SK-N-SH treated with all-trans-retinoic acid at 6 μM for 48 hours (cell line): Measurements from ENCODE around the gene ZNF175.

ENCODE experiments used
- ATAC-seq: fragments of 200-7000 bp; cut with Tn5 transposase; 3 replicates; pipeline ENCODE4 v1.9.1; 2020; ENCODE audit warnings: mild to moderate bottlenecking, moderate library complexity
- ARNTL ChIP-seq: fragments of 450-650 bp; formaldehyde crosslinking; IDR thresholded peaks from 2 replicates; pipeline ENCODE4 v1.5.0; 2020; ENCODE audit warnings: low read depth, mild to moderate bottlenecking, moderate library complexity, borderline replicate concordance
- BACH2 ChIP-seq: fragments of 250-450 bp; sonication (Bioruptor Pico); IDR thresholded peaks from 2 replicates; pipeline ENCODE4 v1.9.0; 2021; ENCODE audit warnings: mild to moderate bottlenecking, borderline replicate concordance
- CSRNP3 ChIP-seq: fragments of 250-450 bp; sonication (Bioruptor Pico); IDR thresholded peaks from 2 replicates; pipeline ENCODE4 v1.5.1; 2021; ENCODE audit warnings: mild to moderate bottlenecking, moderate library complexity
- ESRRG ChIP-seq: fragments of 250-450 bp; sonication (Bioruptor Pico); IDR thresholded peaks from 2 replicates; pipeline ENCODE4 v1.6.1; 2021; ENCODE audit warnings: mild to moderate bottlenecking
- GLIS3 ChIP-seq: fragments of 250-450 bp; sonication (Bioruptor Pico); IDR thresholded peaks from 2 replicates; pipeline ENCODE4 v1.5.0; 2020; ENCODE audit warnings: mild to moderate bottlenecking, moderate library complexity
- ISL1 ChIP-seq: fragments of 250-450 bp; sonication (Bioruptor Pico); IDR thresholded peaks from 2 replicates; pipeline ENCODE4 v2.1.2; 2022; ENCODE audit warnings: mild to moderate bottlenecking, moderate library complexity
- OSR1 ChIP-seq: fragments of 250-450 bp; sonication (Bioruptor Pico); IDR thresholded peaks from 2 replicates; pipeline ENCODE4 v1.8.0; 2022; ENCODE audit warnings: moderate library complexity, mild to moderate bottlenecking, inconsistent platforms
- PATZ1 ChIP-seq: fragments of 250-450 bp; sonication (Bioruptor Pico); IDR thresholded peaks from 2 replicates; pipeline ENCODE4 v1.8.0; 2020; ENCODE audit warnings: mild to moderate bottlenecking, moderate library complexity, borderline replicate concordance
- PPARA ChIP-seq: fragments of 250-450 bp; sonication (Bioruptor Pico); IDR thresholded peaks from 2 replicates; pipeline ENCODE4 v1.5.0; 2020; ENCODE audit warnings: mild to moderate bottlenecking, borderline replicate concordance
- RARB ChIP-seq: fragments of 250-450 bp; sonication (Bioruptor Pico); IDR thresholded peaks from 2 replicates; pipeline ENCODE4 v1.8.0; 2021; ENCODE audit warnings: mild to moderate bottlenecking, moderate library complexity
- SNAI2 ChIP-seq: fragments of 250-450 bp; sonication (Bioruptor Pico); IDR thresholded peaks from 2 replicates; pipeline ENCODE4 v1.5.0; 2020; ENCODE audit warnings: mild to moderate bottlenecking, moderate library complexity
- TCF4 ChIP-seq: fragments of 250-450 bp; sonication (Bioruptor Pico); IDR thresholded peaks from 2 replicates; pipeline ENCODE4 v1.8.0; 2021; ENCODE audit warnings: mild to moderate bottlenecking, moderate library complexity, borderline replicate concordance
- TOX ChIP-seq: fragments of 250-450 bp; sonication (Bioruptor Pico); IDR thresholded peaks from 2 replicates; pipeline ENCODE4 v1.8.0; 2021; ENCODE audit warnings: mild to moderate bottlenecking, moderate library complexity, borderline replicate concordance
- TSHZ2 ChIP-seq: fragments of 250-450 bp; sonication (Bioruptor Pico); IDR thresholded peaks from 2 replicates; pipeline ENCODE4 v1.5.0; 2020; ENCODE audit warnings: mild to moderate bottlenecking, moderate library complexity
- ZC3H10 ChIP-seq: fragments of 250-450 bp; sonication (Bioruptor Pico); IDR thresholded peaks from 2 replicates; pipeline ENCODE4 v1.5.1; 2021; ENCODE audit warnings: mild to moderate bottlenecking, moderate library complexity
- ZFP3 ChIP-seq: fragments of 250-450 bp; sonication (Bioruptor Pico); IDR thresholded peaks from 2 replicates; pipeline ENCODE4 v1.5.0; 2020; ENCODE audit warnings: mild to moderate bottlenecking, moderate library complexity
- ZFP30 ChIP-seq: fragments of 450-650 bp; formaldehyde crosslinking; IDR thresholded peaks from 2 replicates; pipeline ENCODE4 v1.5.0; 2022; ENCODE audit warnings: mild to moderate bottlenecking, moderate library complexity
- ZNF70 ChIP-seq: fragments of 450-650 bp; formaldehyde crosslinking; IDR thresholded peaks from 2 replicates; pipeline ENCODE4 v1.5.0; 2020; ENCODE audit warnings: mild to moderate bottlenecking, moderate library complexity
- ZNF8 ChIP-seq: fragments of 450-650 bp; formaldehyde crosslinking; IDR thresholded peaks from 2 replicates; pipeline ENCODE4 v1.5.0; 2020; ENCODE audit warnings: mild to moderate bottlenecking, moderate library complexity

Gene ZNF175

GRCh38 chr19:51541458-51542357 lies 29.4 kb upstream of the ZNF175 start:
- no peak for ATAC-seq
- TF ChIP-seq ZFP30 (CRISPR knock-in tag): no peak
- no peak for TF ChIP-seq ZC3H10 (CRISPR knock-in tag)
- TF ChIP-seq TOX (CRISPR knock-in tag): no peak
- no peak for TF ChIP-seq ESRRG (CRISPR knock-in tag)
- no peak for TF ChIP-seq ZFP3 (CRISPR knock-in tag)
- TF ChIP-seq ISL1 (CRISPR knock-in tag): no peak
- no peak for TF ChIP-seq CSRNP3 (CRISPR knock-in tag)
- TF ChIP-seq ARNTL (CRISPR knock-in tag): no peak
- TF ChIP-seq PPARA: no peak
- no peak for TF ChIP-seq BACH2
- TF ChIP-seq GLIS3: no peak
- TF ChIP-seq TSHZ2 (CRISPR knock-in tag): no peak
- no peak for TF ChIP-seq RARB
- TF ChIP-seq TCF4 (CRISPR knock-in tag): no peak
- no peak for TF ChIP-seq OSR1 (CRISPR knock-in tag)

- no peak for TF ChIP-seq TCF4 (CRISPR knock-in tag)
- TF ChIP-seq PPARA: no peak
- TF ChIP-seq ZNF8: no peak
- no peak for TF ChIP-seq ISL1 (CRISPR knock-in tag)
- TF ChIP-seq PATZ1 (CRISPR knock-in tag): no peak
- no peak for TF ChIP-seq ESRRG (CRISPR knock-in tag)
- TF ChIP-seq SNAI2 (CRISPR knock-in tag): no peak
- no peak for TF ChIP-seq GLIS3
- TF ChIP-seq ZNF70 (CRISPR knock-in tag): no peak
- no peak for TF ChIP-seq TSHZ2 (CRISPR knock-in tag)
- TF ChIP-seq CSRNP3 (CRISPR knock-in tag): no peak
- TF ChIP-seq ZFP3 (CRISPR knock-in tag): no peak
- no peak for ATAC-seq
Measured at GRCh38 chr19:51542699-51543098, 28.4 kb upstream of the ZNF175 start.
